Effector CD8-positive, alpha-beta T cell (primary cell): ENCODE measurements around the gene PDPK1.
A peak's percentile ranks its signal among the peaks of the same experiment; 100 is the strongest.

Experiments
- DNase-seq: peaks from one replicate; lab custom pipeline; 2025; lab: John Stamatoyannopoulos, UW

Gene PDPK1

GRCh38 chr16:2507052-2507659 lies 30.7 kb upstream of the PDPK1 start:
- no peak for DNase-seq

GRCh38 chr16:2507665-2508064 lies 30.2 kb upstream of the PDPK1 start:
- no peak for DNase-seq

DNA sequence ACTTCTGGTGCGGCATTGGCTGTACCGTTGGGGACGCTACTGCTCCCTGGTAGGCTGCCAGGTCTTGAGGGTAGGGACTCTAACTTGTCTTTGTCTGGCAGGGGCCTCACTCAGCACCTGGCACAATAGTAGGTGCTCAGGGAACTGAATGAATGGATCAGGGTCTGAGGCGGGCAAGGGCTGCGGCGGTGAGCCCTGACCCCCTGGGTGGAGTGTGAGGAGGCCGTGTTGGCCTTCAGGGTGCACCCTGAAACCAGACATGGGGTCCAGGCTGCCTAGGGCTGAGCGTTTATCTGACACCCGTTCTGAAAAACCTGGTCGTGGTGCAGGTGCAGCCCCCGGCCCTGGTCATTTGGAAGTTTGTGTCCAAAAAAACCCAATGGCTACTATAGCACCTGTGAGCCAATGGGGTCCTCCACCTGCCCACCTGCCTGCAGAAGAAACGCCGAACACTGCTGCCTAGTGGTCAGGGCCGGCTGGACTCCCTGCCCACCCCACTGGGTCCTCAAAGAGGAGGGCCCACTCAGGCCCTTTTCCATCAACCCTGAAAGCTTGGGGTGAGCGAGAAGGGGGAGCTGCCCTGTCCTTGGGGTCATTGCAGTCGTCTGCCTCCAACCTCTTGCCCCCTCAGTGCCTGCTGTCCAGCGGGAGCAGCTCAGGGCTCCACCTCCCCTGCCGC lies 29.0 kb upstream of the PDPK1 start:
- DNase-seq = no peak

GRCh38 chr16:2511128-2511800 lies 26.6 kb upstream of the PDPK1 start:
- DNase-seq = no peak

DNA sequence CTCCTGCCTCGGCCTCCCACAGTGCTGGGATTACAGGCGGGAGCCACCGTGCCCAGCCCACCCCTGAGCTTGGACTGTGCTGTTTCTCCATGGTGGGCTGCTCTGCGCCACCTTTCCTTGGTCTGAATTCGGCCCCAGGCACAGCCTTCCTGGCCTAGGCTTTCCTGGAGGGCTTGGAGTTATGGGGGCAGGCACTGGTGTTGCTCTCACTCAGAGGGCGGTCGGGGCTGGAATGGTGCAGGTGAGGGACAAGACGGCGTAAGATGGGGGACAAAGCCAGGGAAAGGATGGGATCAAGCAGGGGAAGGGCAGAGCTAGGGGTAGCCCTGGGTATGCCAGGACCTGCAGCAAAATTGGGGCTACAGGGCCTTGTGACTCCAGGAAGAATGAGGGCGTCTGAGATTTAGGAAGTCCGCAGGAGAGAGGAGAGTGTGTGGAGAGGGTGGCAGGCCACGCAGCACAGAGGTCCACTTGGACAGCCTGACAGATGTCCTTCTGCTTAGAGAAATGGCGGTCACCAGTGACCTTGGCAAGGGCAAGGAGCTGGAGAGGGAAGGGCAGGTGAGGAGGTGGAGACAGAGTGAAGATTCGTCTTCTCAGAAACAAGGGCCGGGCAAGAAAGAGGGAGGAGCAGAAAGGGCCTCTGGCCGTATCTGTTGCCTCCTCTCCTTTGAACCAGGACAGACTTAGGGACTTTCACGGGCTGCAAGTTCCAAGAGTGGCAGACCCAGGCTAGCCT lies 25.7 kb upstream of the PDPK1 start:
- no peak for DNase-seq

- peak; percentile 44 for DNase-seq
These were observed 25.0 kb upstream of the PDPK1 start for GRCh38 chr16:2512735-2513404.

- DNase-seq = peak; percentile 86
These were observed 24.2 kb upstream of the PDPK1 start, which contains the start of gene ATP6V0C for GRCh38 chr16:2513405-2514332. TSS of gene ATP6V0C (plus strand) at chr16:2513952. CDS start at chr16:2514104, 152 bp downstream.

GRCh38 chr16:2514333-2515179 lies 23.3 kb upstream of the PDPK1 start:
- peak; percentile 41 for DNase-seq

GRCh38 chr16:2515180-2515851 lies 22.5 kb upstream of the PDPK1 start:
- DNase-seq = no peak

- no peak for DNase-seq
These were observed 21.2 kb upstream of the PDPK1 start for GRCh38 chr16:2516391-2517240.

GRCh38 chr16:2517954-2518605 lies 19.7 kb upstream of the PDPK1 start:
- DNase-seq = no peak

DNA sequence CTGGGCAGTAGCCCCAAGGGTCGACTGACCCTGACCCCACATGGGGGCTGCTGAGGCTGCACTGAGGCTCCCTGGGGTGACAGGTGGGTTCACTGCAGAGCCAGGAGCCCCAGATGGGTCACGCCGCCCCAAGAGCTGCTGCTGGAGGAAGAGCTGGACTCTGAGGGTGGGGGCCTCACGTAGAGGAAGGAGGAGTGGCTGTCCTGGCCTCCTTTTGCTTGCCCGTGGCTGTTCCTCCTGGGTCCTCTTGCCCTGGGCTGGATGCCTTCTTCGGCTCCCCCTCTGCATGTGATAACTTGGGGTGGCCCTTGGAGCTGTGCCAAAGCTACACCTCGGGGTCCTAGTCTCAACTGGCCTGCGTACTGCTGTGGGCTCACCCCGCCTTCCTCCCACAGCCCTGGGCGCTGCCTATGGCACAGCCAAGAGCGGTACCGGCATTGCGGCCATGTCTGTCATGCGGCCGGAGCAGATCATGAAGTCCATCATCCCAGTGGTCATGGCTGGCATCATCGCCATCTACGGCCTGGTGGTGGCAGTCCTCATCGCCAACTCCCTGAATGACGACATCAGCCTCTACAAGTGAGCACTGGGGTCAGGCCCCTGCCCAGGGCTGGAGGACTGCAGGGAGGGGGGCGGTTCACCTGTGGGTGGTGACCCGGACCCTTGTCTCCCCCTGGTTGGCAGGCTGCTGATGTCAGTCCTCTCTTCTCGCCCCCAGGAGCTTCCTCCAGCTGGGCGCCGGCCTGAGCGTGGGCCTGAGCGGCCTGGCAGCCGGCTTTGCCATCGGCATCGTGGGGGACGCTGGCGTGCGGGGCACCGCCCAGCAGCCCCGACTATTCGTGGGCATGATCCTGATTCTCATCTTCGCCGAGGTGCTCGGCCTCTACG lies 18.8 kb upstream of the PDPK1 start:
- no peak for DNase-seq

GRCh38 chr16:2519711-2520080 lies 18.1 kb upstream of the PDPK1 start:
- DNase-seq = no peak

GRCh38 chr16:2520097-2520783 lies 17.6 kb upstream of the PDPK1 start, which contains the start of gene AMDHD2:
TSS of gene AMDHD2 (plus strand) at chr16:2520371. CDS start at chr16:2520459, 88 bp downstream.
- DNase-seq = peak; percentile 83

- peak; percentile 45 for DNase-seq
These were observed 16.9 kb upstream of the PDPK1 start for GRCh38 chr16:2520784-2521531.
